ENCODE results near the gene PSMB5.

DNA sequence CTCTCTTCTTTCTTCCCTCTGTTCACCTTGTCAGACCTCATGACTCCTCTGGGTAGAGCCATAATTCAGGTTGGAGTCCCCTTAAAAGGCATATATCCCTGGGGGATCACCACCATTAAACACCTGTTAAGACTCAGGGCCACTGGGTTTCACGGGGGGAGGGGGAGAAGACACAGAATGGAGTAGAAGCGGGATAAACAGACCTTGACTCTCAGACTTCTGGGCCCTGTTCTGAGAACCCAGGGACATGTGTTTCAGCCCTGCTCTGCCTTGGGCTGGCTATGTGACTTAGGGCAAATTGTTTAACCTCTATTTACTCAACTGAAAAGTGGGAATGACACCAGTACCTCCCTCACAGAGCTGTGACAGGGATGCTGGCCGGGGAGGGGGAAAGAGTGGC lies 18.0 kb upstream of the PSMB5 start:
- TF ChIP-seq NR3C1 (CRISPR knock-in tag; conservative IDR thresholded peaks at IDR 0.05; ENCODE audit: low read depth), result no peak
- TF ChIP-seq NFYB (CRISPR knock-in tag; conservative IDR thresholded peaks at IDR 0.05; ENCODE audit: low read depth), result no peak
